ENCODE measurements around the gene PYHIN1.
"Not testable (repeated sequence)": the region's sequence is repeated elsewhere in the genome, so short reads cannot be mapped to it uniquely, and the experiment has no call there.

Gene PYHIN1

GRCh38 chr1:158984386-158984785, 53.0 kb downstream of the PYHIN1 start:
- no peak for FAIRE-seq

DNA sequence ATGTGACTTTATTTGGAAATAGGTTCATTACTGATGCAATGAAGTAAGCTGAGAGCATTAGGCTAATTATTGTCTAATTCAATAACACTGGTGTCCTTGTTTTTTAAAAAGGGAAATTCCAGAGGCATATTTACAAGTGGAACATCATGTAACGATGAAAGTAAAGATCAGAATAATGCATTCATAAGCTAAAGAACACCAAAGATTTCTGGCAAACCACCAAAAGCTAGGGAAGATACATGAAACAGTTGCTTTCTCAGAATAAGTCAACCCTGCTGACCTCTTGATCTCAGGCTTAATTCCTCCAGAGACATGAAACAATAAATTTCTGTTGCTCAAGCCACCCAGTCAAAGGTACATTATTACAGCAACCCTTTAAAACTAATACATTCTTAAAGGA, 58.1 kb downstream of the PYHIN1 start:
- no peak for FAIRE-seq

GRCh38 chr1:158992787-158993312, 61.5 kb downstream of the PYHIN1 start:
- FAIRE-seq: no peak

DNA sequence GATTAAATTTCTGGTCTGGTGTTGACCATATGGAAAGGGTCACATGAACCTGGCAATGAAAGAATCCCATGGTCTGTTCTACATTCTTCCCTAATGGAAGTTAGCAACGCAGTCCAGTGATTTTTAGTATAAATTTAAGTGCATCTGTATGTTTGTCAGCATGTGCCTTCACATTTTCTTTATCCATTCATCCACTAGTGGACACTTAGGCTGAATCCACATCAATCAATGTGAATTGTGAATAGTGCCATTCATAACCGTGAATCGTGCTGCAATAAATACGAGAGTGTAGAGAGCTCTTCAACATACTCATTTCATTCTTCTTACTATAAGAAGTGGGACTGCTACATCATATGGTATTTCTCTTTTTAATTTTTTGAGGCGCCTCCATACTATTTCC, 65.6 kb downstream of the PYHIN1 start:
- no peak for FAIRE-seq

GRCh38 chr1:158998037-158998780, 66.9 kb downstream of the PYHIN1 start:
- no peak for FAIRE-seq

DNA sequence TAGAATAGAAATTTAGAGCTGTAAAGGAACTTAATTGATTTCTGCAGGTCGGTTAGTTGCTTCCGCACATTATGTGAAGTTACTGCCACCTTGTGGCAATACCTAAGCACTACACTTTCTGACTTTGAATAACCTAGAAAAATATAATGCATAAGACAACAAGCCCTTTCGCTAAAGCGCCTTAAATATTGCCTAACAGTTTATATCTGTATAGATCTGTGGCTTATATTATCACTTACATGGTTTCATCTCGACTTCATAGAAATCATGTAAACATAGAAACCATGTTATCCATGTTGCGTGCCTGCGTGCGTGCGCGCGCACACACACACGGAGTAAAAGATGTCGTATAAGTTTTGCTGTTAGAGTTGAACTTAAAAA, 67.4 kb downstream of the PYHIN1 start:
- FAIRE-seq: peak; percentile 21

DNA sequence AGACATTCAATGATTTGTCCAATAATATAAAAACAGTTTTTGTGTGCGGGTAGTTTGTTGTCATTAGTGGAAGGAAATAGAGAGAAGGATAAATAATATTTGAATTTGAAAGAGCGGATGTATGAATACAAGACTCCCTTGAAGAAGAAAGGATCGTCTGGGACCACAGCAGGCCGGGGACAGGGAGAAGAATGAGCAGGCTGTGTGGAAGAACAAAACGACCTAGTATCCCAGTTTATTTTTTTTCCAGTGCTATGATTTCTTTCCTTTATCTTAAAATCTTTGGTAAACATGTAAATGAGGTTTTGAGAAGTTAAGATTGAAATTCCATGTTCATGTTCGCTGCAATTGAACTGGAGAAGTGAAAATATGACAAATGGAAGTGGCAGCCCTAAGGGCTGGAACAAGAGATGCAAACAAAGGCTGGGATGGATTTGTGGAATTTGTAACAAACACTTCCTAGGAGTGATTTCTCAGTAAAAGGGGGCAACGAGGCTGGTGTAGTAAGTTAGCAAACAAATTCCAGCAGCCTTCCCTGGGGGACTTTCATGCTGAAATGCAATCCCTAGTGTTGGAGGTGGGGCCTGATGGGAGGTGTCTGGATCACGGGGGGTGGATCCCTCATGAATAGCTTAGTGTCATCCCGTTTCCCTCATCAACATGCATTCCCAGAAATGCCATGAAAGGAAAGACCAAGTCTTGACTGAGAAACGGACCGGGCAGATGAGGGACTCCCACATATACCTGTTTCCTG, 68.1 kb downstream of the PYHIN1 start:
- no peak for FAIRE-seq

- no peak for FAIRE-seq
Measured at GRCh38 chr1:159000070-159000409, 68.7 kb downstream of the PYHIN1 start.

DNA sequence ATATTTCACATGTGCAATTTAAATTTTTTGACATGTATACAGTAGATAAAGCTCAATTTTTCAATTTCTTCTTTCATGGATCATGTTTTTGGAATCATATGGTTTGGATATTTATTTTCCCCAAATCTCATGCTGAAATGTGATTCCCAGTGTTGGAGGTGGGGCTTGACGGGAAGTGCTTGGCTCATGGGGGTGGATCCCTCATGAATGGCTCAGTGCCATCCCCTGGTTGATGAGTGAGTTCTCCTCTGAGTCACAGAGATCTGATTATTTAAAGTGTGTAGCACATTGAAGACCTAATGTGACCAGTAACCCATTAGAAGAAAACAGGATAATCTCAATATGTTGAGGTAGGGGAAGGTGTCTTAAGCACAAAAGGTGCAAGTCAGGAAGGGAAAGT, 69.3 kb downstream of the PYHIN1 start:
- no peak for FAIRE-seq

- FAIRE-seq: no peak
Measured at GRCh38 chr1:159005161-159005560, 73.8 kb downstream of the PYHIN1 start.

DNA sequence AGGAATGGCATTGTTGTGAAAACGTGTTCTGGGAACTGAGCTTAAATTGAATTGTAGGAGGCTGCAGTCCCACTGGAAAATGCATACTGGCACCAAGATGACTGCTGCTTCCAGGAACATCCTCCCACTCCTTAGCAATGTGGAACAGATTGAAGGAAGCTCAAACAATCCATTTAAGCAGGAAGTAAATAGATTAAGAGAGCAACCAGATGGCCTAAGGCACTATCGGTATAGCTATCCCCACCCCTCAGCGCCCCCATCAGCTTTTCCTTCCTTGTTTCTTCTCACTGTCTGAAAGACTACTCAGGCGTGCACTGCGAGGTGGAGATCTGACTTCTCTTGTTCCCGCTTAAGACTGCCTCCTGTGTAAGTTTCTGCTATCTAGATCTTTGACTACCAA, 74.3 kb downstream of the PYHIN1 start:
- FAIRE-seq: no peak

GRCh38 chr1:159006210-159006807, 75.0 kb downstream of the PYHIN1 start:
- not testable (repeated sequence) for FAIRE-seq

- no peak for FAIRE-seq
Measured at GRCh38 chr1:159007726-159008125, 76.4 kb downstream of the PYHIN1 start.

GRCh38 chr1:159008744-159009188, 77.4 kb downstream of the PYHIN1 start:
- no peak for FAIRE-seq

DNA sequence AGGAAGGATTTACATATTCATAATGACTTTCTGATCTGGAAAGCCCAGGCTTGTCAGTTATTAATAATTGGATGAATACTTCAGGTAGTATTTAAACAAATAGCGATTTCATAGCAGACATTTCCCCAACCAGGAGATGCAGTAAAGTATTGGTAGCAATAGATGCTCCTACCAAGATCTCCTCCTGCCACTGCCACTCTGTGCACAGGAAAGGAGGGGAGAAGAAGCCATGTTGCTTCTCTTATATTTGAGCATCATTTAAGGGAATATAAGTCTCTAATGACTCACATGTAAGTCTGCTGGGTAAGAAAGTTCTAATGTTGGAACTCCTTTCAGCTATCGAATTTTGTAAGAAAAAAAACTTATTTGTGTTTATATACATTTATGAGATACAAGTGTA, 77.9 kb downstream of the PYHIN1 start:
- no peak for FAIRE-seq

- peak; percentile 33 for FAIRE-seq
Measured at GRCh38 chr1:159009704-159010361, 78.5 kb downstream of the PYHIN1 start, which contains the start of gene IFI16. Gene IFI16, plus strand, starts transcription at chr1:159009907. Its CDS starts 4,774 bp downstream, at chr1:159014681.

- peak; percentile 24 for FAIRE-seq
Measured at GRCh38 chr1:159010391-159010790, 79.0 kb downstream of the PYHIN1 start.

DNA sequence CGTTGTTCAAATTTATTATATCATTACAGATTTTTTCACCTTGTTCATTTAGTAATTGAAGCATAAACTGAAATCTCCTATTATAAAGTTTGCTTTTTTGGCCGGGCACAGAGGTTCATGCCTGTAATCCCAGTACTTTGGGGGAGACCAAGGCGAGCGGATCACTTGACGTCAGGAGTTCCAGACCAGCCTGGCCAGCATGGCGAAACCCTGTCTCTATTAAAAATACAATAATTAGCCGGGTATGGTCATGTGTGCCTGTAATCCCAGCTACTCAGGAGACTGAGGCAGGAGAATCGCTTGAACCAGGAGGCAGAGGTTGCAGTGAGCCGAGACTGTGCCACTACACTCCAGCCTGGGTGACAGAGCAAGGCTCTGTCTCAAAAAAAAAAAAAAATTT, 79.6 kb downstream of the PYHIN1 start:
- FAIRE-seq: not testable (repeated sequence)

DNA sequence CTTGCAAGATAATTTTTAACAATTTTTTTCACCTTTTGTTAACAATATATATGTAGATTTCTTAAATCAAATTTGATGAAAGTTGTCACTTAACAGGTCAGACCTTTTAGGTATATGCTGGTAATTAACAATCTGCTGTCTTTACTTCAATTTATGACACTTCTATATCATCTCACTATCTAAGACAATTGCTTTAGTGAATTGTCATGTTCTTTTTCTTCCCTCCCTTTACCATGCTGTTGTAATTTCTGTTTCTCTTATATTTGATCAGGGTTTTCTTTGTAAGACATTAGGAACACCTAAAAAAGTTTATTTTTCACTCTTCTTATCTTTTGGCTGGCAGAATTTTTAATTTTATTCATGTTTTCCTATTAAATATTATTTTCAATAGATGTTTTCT, 80.4 kb downstream of the PYHIN1 start:
- FAIRE-seq: peak; percentile 69

DNA sequence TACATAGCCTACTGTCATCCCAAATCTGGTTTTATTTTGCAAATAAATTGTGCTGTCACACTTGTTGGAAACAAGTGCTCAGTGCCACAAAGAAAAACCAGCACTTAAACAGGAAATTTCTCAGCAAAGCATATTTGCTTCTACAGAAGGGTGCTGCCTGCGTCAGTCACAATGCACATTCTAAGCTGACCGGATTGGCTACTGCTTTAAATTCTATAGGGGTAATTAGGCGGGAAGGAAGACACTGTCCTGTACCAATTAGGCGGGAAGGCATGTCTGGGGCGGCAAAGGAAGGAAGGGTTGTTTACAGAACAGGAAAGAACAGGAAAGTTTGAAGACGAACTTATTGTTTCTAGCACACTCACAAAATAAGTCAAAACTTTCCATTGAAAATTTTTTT, 81.1 kb downstream of the PYHIN1 start:
- no peak for FAIRE-seq

DNA sequence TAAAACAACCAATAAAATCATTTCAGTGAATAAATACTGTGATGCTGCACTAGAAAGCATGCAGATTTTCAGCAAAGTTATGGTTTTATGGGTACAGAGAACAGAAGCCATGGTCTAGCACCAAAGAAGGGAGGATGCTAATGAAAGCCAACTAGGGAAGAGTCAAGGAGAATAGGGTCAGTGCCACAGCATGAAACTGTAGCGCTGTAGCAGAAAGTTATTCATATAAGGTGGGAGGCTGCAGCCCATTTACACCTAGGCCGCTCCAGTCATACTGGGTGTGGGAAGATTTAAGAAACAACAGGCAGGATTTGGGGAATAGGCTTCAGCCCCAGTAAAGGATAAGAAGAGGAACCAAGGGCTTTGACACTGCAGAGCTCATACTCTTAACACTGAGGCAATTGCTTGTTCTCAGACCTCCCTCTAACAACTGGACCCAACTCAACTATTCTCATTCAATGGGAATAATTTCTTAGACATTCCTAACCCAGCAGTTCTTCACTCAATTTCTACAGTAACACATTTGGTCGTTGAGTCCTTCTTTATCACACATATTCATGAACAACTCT, 82.7 kb downstream of the PYHIN1 start:
- FAIRE-seq: no peak

- FAIRE-seq: no peak
Measured at GRCh38 chr1:159014851-159015250, 83.5 kb downstream of the PYHIN1 start.

DNA sequence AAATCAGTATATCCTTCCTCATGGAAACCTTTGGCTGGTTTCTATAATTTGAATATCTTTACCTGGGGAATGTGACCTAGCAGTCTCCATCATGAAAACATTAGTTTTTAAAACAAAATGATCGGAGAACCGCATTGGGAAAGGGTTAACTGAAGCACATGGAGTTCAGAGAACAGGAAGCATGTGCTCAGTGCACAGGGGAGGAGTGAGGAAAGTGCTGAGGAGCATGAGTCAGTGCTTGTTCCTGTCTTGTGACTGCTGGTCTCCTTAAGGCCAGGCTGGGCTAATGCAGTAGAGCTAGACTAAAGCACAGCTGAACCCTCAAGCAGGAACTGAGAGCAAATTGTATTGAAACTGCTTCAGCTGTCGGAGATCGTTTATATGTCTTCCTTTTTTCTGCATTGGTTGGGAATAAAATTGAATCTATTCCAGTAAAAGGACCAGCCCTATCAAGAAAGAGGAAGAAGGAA, 84.1 kb downstream of the PYHIN1 start:
- FAIRE-seq: no peak
